ENCODE results near the gene ACBD4. TPM values are rescaled to one million over a fixed set of nuclear protein-coding genes. Genes with fewer than 3 reads are reported as not detected.
A peak's percentile ranks its signal among the peaks of the same experiment; 100 is the strongest.

The ACBD4 gene
- polyA plus RNA-seq, 1 of the 3 experiments (the other 2 are of a cell fraction) = 15.8 TPM

- ChIA-PET POLR2A (interaction anchor here (0.9 to 4.2 kb wide), 4 partner anchors 9 to 21 kb away, joined by 4 to 50 read pairs (median 24); partner anchors contain the start of genes HEXIM1 and HEXIM2), CTCF (interaction anchor here (1.1 to 5.0 kb wide), 5 partner anchors 9 to 38 kb away, joined by 3 to 54 read pairs (median 4); partner anchors contain the start of genes HEXIM1, HEXIM2 and PLCD3)
- no peaks in the 10 kb centered on the region for H3K36me3 ChIP-seq (replicated peaks in 1 of 2; ENCODE audit: control insufficient read depth in 1 of 2, insufficient read depth in 2 of 2, low read length in 1 of 2)
- peak overlapping the region; percentile 64; the same call in 1 of the 2 replicates for H3K4me2 ChIP-seq
- no peak for DNase-seq
- WGBS (ENCODE audit: low lambda C conversion rate) = 90% methylated on average over 10 of the region's 12 CpGs
- H3K9me3 ChIP-seq = no peaks in the 10 kb centered on the region
- no peak for TF ChIP-seq TAF1 (IDR thresholded peaks at IDR 0.05; ENCODE audit: borderline replicate concordance, low read depth, low read length)
- no peak for TF ChIP-seq ZBTB33 (IDR thresholded peaks at IDR 0.05; ENCODE audit: borderline replicate concordance, low read depth)
- TF ChIP-seq MEF2A (IDR thresholded peaks at IDR 0.05; ENCODE audit: borderline replicate concordance, low read depth) = no peak
- no peak for TF ChIP-seq FOXJ3 (CRISPR knock-in tag; IDR thresholded peaks at IDR 0.05)
- no peak for TF ChIP-seq SIN3A (IDR thresholded peaks at IDR 0.05; ENCODE audit: borderline replicate concordance, low read depth, low read length)
- no peak for TF ChIP-seq RFX5 (IDR thresholded peaks at IDR 0.05; ENCODE audit: low read length)
- no peak for TF ChIP-seq MAX (IDR thresholded peaks at IDR 0.05; ENCODE audit: low read depth)
- TF ChIP-seq TEAD4 (IDR thresholded peaks at IDR 0.05; ENCODE audit: borderline replicate concordance, insufficient read depth) = no peak
- TF ChIP-seq USF2 (IDR thresholded peaks at IDR 0.05; ENCODE audit: borderline replicate concordance, low read depth, low read length) = no peak
- TF ChIP-seq NFIC (IDR thresholded peaks at IDR 0.05; ENCODE audit: borderline replicate concordance) = no peak
- TF ChIP-seq CHD2 (IDR thresholded peaks at IDR 0.05; ENCODE audit: low read length, partially characterized antibody) = no peak
- TF ChIP-seq GABPA (IDR thresholded peaks at IDR 0.05; ENCODE audit: low read depth) = no peak
- TF ChIP-seq FOSL2 (IDR thresholded peaks at IDR 0.05; ENCODE audit: borderline replicate concordance, low read depth) = no peak
- TF ChIP-seq IRF3 (IDR thresholded peaks at IDR 0.05; ENCODE audit: low read depth, low read length) = no peak
- TF ChIP-seq NRF1 (IDR thresholded peaks at IDR 0.05; ENCODE audit: low read depth, low read length) = no peak
- no peak for TF ChIP-seq YY1 (IDR thresholded peaks at IDR 0.05; ENCODE audit: low read depth)
- TF ChIP-seq RXRA (IDR thresholded peaks at IDR 0.05; ENCODE audit: borderline replicate concordance, low read depth) = no peak
- TF ChIP-seq SMC3 (IDR thresholded peaks at IDR 0.05; ENCODE audit: low read depth, low read length) = no peak
- no peak for TF ChIP-seq USF1 (IDR thresholded peaks at IDR 0.05; ENCODE audit: borderline replicate concordance, low read depth)
- no peak for TF ChIP-seq MXI1 (IDR thresholded peaks at IDR 0.05; ENCODE audit: low read depth, low read length)
- peak overlapping the region; percentile 76; the same call in 1 of the 2 replicates for H3K9ac ChIP-seq
- H3F3A ChIP-seq (replicated peaks; ENCODE audit: insufficient read depth) = peaks cover 21% of the 10 kb centered on the region
- no peaks in the 10 kb centered on the region for H3K9me2 ChIP-seq
- H3K27ac ChIP-seq (ENCODE audit: low read depth in 2 of 2, low read length in 1 of 2) = peak overlapping the region; percentile 89 to 94
- H4K20me1 ChIP-seq (ENCODE audit: insufficient read depth) = no peaks in the 10 kb centered on the region
- no peaks in the 10 kb centered on the region for H3K79me2 ChIP-seq (ENCODE audit: insufficient read depth)
- H3K4me1 ChIP-seq (ENCODE audit: control insufficient read depth in 1 of 2, insufficient read depth in 2 of 2, low read depth in 1 of 2, low read length in 1 of 2) = peaks cover 29 to 34% of the 10 kb centered on the region in 2 experiments; a peak in 3 of 4 replicates
- H2AFZ ChIP-seq (ENCODE audit: low read depth) = peak overlapping the region; percentile 57; the same call in 1 of the 2 replicates
- no peaks in the 10 kb centered on the region for H3K27me3 ChIP-seq (ENCODE audit: insufficient read depth)
- no peak overlapping the region for H3K4me3 ChIP-seq (ENCODE audit: low read depth in 2 of 2, low read length in 1 of 2)
These were observed 34.9 kb downstream of the ACBD4 start for GRCh38 chr17:45170280-45170930.

Data from SK-N-SH (cell line).